Measurements from ENCODE around the gene LYRM4. TPM values are rescaled to one million over a fixed set of nuclear protein-coding genes. Genes with fewer than 3 reads are reported as not detected.

Gene LYRM4
- total RNA-seq, 1 experiment from 2014 or later, result 16.5 TPM

- Mint-ChIP-seq H3K27me3 (ENCODE audit: unreplicated experiment) (no peaks in the 10 kb centered on the region), H3K9me3 (ENCODE audit: low read depth, unreplicated experiment) (no peaks in the 10 kb centered on the region), H3K4me1 (ENCODE audit: low read depth, unreplicated experiment) (no peaks in the 10 kb centered on the region), H3K27ac (ENCODE audit: unreplicated experiment) (no peak overlapping the region), H3K4me3 (ENCODE audit: low read depth, unreplicated experiment) (no peak overlapping the region), H3K36me3 (ENCODE audit: insufficient read depth, unreplicated experiment) (no peaks in the 10 kb centered on the region)
- CTCF ChIA-PET, result no interaction called here
- peak; percentile 63 for TF ChIP-seq CTCF (IDR thresholded peaks at IDR 0.05; ENCODE audit: unreplicated experiment)
- no TSS peak for BruUV-seq (replicated peaks)
- peak; percentile 4 for DNase-seq
- intact Hi-C loops (cut with micrococcal nuclease; ENCODE audit: unreplicated experiment), result no loop called here
Observed at GRCh38 chr6:5135788-5136376, 124.9 kb downstream of the LYRM4 start.

- CTCF ChIA-PET, result no interaction called here
- BruUV-seq (replicated peaks), result no TSS peak
- H3K36me3 Mint-ChIP-seq (ENCODE audit: insufficient read depth, unreplicated experiment), result no peaks in the 10 kb centered on the region
- intact Hi-C loops (cut with micrococcal nuclease; ENCODE audit: unreplicated experiment), result no loop called here
- no peak for DNase-seq
- H3K4me1 Mint-ChIP-seq (ENCODE audit: low read depth, unreplicated experiment), result no peaks in the 10 kb centered on the region
- H3K9me3 Mint-ChIP-seq (ENCODE audit: low read depth, unreplicated experiment), result no peaks in the 10 kb centered on the region
- H3K27ac Mint-ChIP-seq (ENCODE audit: unreplicated experiment), result no peak overlapping the region
- H3K27me3 Mint-ChIP-seq (ENCODE audit: unreplicated experiment), result no peaks in the 10 kb centered on the region
- TF ChIP-seq CTCF (IDR thresholded peaks at IDR 0.05; ENCODE audit: unreplicated experiment), result no peak
- no peak overlapping the region for H3K4me3 Mint-ChIP-seq (ENCODE audit: low read depth, unreplicated experiment)
Observed at GRCh38 chr6:5133943-5134342, 126.8 kb downstream of the LYRM4 start.

DNA sequence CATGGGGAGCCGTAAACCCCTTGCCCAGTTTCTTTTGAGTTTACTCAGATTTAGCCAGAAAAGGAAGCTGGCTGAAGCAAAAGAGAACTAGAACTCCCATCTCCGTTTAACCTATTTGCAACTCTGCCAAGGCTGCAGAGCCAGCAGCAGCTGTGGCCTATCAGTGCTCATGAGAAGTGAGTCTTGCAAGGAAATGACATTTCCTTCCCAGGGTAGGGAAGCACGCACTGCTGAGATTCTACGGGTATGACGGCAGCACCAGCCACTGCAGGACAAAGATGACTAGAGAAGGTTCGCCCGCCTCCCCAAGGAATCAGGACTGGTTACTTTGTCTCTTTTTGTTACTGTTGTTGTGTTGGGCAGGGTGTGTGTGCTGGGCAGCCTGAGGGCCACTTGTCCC is 128.0 kb downstream of the LYRM4 start:
- Mint-ChIP-seq H3K36me3 (ENCODE audit: insufficient read depth, unreplicated experiment) (no peaks in the 10 kb centered on the region), H3K27ac (ENCODE audit: unreplicated experiment) (no peak overlapping the region), H3K9me3 (ENCODE audit: low read depth, unreplicated experiment) (no peaks in the 10 kb centered on the region), H3K4me3 (ENCODE audit: low read depth, unreplicated experiment) (no peak overlapping the region), H3K4me1 (ENCODE audit: low read depth, unreplicated experiment) (no peaks in the 10 kb centered on the region), H3K27me3 (ENCODE audit: unreplicated experiment) (no peaks in the 10 kb centered on the region)
- TF ChIP-seq CTCF (IDR thresholded peaks at IDR 0.05; ENCODE audit: unreplicated experiment), result no peak
- intact Hi-C loops (cut with micrococcal nuclease; ENCODE audit: unreplicated experiment), result no loop called here
- CTCF ChIA-PET, result no interaction called here
- BruUV-seq (replicated peaks), result no TSS peak
- DNase-seq, result no peak

GRCh38 chr6:5130135-5130866 is 130.4 kb downstream of the LYRM4 start:
- no peaks in the 10 kb centered on the region for H3K9me3 Mint-ChIP-seq (ENCODE audit: low read depth, unreplicated experiment)
- no peak for DNase-seq
- CTCF ChIA-PET, result no interaction called here
- H3K4me3 Mint-ChIP-seq (ENCODE audit: low read depth, unreplicated experiment), result no peak overlapping the region
- no TSS peak for BruUV-seq (replicated peaks)
- no peaks in the 10 kb centered on the region for H3K27me3 Mint-ChIP-seq (ENCODE audit: unreplicated experiment)
- no peaks in the 10 kb centered on the region for H3K4me1 Mint-ChIP-seq (ENCODE audit: low read depth, unreplicated experiment)
- no peak for TF ChIP-seq CTCF (IDR thresholded peaks at IDR 0.05; ENCODE audit: unreplicated experiment)
- no peaks in the 10 kb centered on the region for H3K36me3 Mint-ChIP-seq (ENCODE audit: insufficient read depth, unreplicated experiment)
- intact Hi-C loops (cut with micrococcal nuclease; ENCODE audit: unreplicated experiment), result no loop called here
- H3K27ac Mint-ChIP-seq (ENCODE audit: unreplicated experiment), result no peak overlapping the region

All from Calu3 (cell line).